ENCODE results near the gene MISFA. TPM values are rescaled to one million over a fixed set of nuclear protein-coding genes. Genes with fewer than 3 reads are reported as not detected.

MISFA gene
- total RNA-seq, 2 experiments from 2014 or later, result 0.56 TPM; not detected in 1

DNA sequence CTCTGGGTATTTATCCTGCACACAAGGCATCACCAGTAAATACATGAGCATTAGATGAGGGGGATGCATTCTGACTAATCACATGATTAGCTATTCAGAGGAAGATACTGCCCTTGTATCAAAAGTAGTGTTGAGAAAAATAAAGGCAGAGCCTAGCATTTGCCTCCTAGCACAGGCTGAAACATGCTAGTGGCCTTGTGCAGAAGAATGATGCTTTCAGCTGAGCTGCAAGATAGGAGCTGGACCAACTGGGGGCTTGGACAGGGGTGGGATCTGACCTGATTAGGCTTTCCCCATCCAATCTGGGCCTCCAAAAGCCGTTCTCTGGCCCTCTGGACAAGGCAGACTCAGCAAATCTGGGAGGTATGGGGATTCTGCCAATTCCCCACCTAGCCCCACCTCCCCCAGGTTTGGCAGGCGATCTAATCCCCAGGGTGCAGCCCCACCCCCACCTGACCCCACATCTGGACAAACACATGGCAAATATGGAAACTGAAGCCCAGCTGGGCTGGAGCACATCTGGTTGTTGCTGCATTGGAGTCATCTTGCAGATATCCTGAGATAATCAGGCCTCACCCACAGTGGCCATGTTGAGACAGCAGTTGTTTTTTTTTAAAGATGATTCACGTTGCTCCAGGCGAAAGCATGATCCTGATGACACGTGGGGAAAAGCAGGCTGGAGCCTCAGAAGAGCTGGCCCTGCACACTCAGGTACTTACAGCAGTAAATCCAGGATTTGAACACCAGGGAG is 4.4 kb upstream of the MISFA start:
- intact Hi-C loops (cut with DNase I, micrococcal nuclease), result no loop called here
- no peaks in the 10 kb centered on the region for H3K9me3 Mint-ChIP-seq
- ChIA-PET CTCF (no interaction called here), POLR2A (no interaction called here)
- ATAC-seq (ENCODE audit: poor library complexity) (no peak), DNase-seq (no peak)
- H3K36me3 Mint-ChIP-seq (ENCODE audit: low read depth), result no peaks in the 10 kb centered on the region
- H3K27me3 Mint-ChIP-seq, result no peaks in the 10 kb centered on the region
- peaks cover 13% of the 10 kb centered on the region for H3K4me1 ChIP-seq (ENCODE audit: insufficient read depth, low read length)
- no peak overlapping the region for H3K4me3 Mint-ChIP-seq
- no peak overlapping the region for H3K27ac ChIP-seq (ENCODE audit: low read depth in 1 of 2, low read length in 2 of 2)
- TF ChIP-seq, protein P1, sequence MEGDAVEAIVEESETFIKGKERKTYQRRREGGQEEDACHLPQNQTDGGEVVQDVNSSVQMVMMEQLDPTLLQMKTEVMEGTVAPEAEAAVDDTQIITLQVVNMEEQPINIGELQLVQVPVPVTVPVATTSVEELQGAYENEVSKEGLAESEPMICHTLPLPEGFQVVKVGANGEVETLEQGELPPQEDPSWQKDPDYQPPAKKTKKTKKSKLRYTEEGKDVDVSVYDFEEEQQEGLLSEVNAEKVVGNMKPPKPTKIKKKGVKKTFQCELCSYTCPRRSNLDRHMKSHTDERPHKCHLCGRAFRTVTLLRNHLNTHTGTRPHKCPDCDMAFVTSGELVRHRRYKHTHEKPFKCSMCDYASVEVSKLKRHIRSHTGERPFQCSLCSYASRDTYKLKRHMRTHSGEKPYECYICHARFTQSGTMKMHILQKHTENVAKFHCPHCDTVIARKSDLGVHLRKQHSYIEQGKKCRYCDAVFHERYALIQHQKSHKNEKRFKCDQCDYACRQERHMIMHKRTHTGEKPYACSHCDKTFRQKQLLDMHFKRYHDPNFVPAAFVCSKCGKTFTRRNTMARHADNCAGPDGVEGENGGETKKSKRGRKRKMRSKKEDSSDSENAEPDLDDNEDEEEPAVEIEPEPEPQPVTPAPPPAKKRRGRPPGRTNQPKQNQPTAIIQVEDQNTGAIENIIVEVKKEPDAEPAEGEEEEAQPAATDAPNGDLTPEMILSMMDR (IDR thresholded peaks at IDR 0.05), result no peak
- no peaks in the 10 kb centered on the region for H3K9me3 ChIP-seq (ENCODE audit: control insufficient read depth in 1 of 2, insufficient read depth in 1 of 2, low read length in 2 of 2)
- no peaks in the 10 kb centered on the region for H3K36me3 ChIP-seq (ENCODE audit: insufficient read depth, low read length)
- H3K4me3 ChIP-seq (ENCODE audit: low read length), result no peak overlapping the region
- H3K27me3 ChIP-seq (ENCODE audit: control insufficient read depth in 1 of 2, insufficient read depth in 2 of 2, low read length in 2 of 2), result no peaks in the 10 kb centered on the region
- H3K4me1 Mint-ChIP-seq (ENCODE audit: low read depth), result no peaks in the 10 kb centered on the region
- no peak overlapping the region for H3K27ac Mint-ChIP-seq

DNA sequence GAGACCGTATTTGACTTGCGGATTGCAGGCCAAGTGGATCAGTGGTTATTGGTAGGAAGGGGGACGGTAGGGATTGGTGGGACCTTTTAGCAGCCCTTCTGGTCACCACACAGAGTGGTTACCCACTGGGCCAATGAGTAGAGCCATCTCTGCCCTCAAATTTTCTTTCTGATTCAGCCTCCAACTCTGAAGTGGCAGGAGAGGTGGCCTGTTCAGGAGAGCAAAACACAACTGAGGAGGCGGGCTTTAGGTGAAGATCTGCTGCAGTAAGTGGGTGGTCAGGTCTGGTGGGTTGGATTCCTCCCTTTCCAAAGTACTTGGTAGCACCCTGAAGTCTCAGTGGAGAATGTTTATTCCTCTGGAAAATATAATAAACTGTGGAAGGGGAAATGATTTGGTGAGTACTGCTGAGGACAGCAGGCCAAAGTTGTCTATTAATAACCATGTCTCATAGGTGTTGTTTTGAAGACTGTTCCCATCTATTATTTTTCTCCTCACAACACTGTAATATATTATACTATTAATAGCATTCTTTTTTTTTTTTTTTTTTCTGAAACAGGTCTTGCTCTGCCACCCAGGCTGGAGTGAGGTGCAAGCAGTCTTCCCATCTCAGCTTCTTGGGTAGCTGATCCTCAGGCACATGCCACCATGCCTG is 1.5 kb downstream of the MISFA start:
- no peaks in the 10 kb centered on the region for H3K27me3 Mint-ChIP-seq
- no peak overlapping the region for H3K4me3 ChIP-seq (ENCODE audit: low read length)
- no peak for ATAC-seq (ENCODE audit: poor library complexity)
- ChIA-PET POLR2A (interaction anchor here (0.6 kb wide), 1 partner anchor 13 kb away, joined by 3 read pairs; the partner anchor contains the start of gene UEVLD), CTCF (no interaction called here)
- H3K9me3 Mint-ChIP-seq, result no peaks in the 10 kb centered on the region
- intact Hi-C loops (cut with DNase I, micrococcal nuclease), result no loop called here
- H3K9me3 ChIP-seq (ENCODE audit: control insufficient read depth in 1 of 2, insufficient read depth in 1 of 2, low read length in 2 of 2), result no peaks in the 10 kb centered on the region
- DNase-seq, result no peak
- no peak overlapping the region for H3K27ac ChIP-seq (ENCODE audit: low read depth in 1 of 2, low read length in 2 of 2)
- H3K4me1 Mint-ChIP-seq (ENCODE audit: low read depth), result no peaks in the 10 kb centered on the region
- TF ChIP-seq, protein P1 (IDR thresholded peaks at IDR 0.05), result no peak
- H3K27me3 ChIP-seq (ENCODE audit: control insufficient read depth in 1 of 2, insufficient read depth in 2 of 2, low read length in 2 of 2), result no peaks in the 10 kb centered on the region
- H3K36me3 ChIP-seq (ENCODE audit: insufficient read depth, low read length), result no peaks in the 10 kb centered on the region
- no peak overlapping the region for H3K27ac Mint-ChIP-seq
- no peak overlapping the region for H3K4me3 Mint-ChIP-seq
- peaks cover 7% of the 10 kb centered on the region for H3K36me3 Mint-ChIP-seq (ENCODE audit: low read depth)
- no peaks in the 10 kb centered on the region for H3K4me1 ChIP-seq (ENCODE audit: insufficient read depth, low read length)

DNA sequence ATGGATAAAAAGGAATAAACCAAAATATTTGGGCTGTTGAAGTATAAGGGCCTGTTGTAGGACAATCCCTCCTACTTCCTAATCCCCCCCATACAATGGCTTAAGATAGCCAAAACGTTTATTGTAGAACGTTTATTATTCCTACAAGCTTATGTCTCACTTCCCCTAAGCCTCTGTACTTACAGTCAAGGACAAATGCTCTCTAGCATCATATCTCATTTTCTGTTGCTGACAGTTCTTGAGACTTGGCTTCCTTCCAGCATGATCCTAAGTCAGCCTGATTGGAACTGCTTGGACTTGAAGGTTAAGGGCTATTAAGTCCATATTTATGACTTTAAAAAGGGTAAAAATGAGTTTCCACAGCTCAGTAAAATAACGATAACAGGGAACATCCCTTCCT is 8.8 kb downstream of the MISFA start:
- Mint-ChIP-seq H3K9me3 (no peaks in the 10 kb centered on the region), H3K4me3 (no peak overlapping the region), H3K36me3 (ENCODE audit: low read depth) (peaks cover 64% of the 10 kb centered on the region), H3K4me1 (ENCODE audit: low read depth) (no peaks in the 10 kb centered on the region), H3K27ac (no peak overlapping the region), H3K27me3 (no peaks in the 10 kb centered on the region)
- Histone ChIP-seq H3K4me1 (ENCODE audit: insufficient read depth, low read length) (no peaks in the 10 kb centered on the region), H3K27me3 (ENCODE audit: control insufficient read depth in 1 of 2, insufficient read depth in 2 of 2, low read length in 2 of 2) (no peaks in the 10 kb centered on the region), H3K36me3 (ENCODE audit: insufficient read depth, low read length) (peaks cover 46% of the 10 kb centered on the region), H3K27ac (ENCODE audit: low read depth in 1 of 2, low read length in 2 of 2) (no peak overlapping the region), H3K4me3 (ENCODE audit: low read length) (no peak overlapping the region), H3K9me3 (ENCODE audit: control insufficient read depth in 1 of 2, insufficient read depth in 1 of 2, low read length in 2 of 2) (no peaks in the 10 kb centered on the region)
- intact Hi-C loops (cut with DNase I, micrococcal nuclease), result no loop called here
- POLR2A ChIA-PET, result no interaction called here
- CTCF ChIA-PET, result no interaction called here
- TF ChIP-seq, protein P1 (IDR thresholded peaks at IDR 0.05), result no peak
- ATAC-seq (ENCODE audit: poor library complexity) (no peak), DNase-seq (no peak)
